Measurements from ENCODE around the gene MYBPC3. TPM values are rescaled to one million over a fixed set of nuclear protein-coding genes. Genes with fewer than 3 reads are reported as not detected.

Gene MYBPC3
- total and polyA plus RNA-seq, 7 donors, result 0.01 to 1.3 (median 0.44) TPM

DNA sequence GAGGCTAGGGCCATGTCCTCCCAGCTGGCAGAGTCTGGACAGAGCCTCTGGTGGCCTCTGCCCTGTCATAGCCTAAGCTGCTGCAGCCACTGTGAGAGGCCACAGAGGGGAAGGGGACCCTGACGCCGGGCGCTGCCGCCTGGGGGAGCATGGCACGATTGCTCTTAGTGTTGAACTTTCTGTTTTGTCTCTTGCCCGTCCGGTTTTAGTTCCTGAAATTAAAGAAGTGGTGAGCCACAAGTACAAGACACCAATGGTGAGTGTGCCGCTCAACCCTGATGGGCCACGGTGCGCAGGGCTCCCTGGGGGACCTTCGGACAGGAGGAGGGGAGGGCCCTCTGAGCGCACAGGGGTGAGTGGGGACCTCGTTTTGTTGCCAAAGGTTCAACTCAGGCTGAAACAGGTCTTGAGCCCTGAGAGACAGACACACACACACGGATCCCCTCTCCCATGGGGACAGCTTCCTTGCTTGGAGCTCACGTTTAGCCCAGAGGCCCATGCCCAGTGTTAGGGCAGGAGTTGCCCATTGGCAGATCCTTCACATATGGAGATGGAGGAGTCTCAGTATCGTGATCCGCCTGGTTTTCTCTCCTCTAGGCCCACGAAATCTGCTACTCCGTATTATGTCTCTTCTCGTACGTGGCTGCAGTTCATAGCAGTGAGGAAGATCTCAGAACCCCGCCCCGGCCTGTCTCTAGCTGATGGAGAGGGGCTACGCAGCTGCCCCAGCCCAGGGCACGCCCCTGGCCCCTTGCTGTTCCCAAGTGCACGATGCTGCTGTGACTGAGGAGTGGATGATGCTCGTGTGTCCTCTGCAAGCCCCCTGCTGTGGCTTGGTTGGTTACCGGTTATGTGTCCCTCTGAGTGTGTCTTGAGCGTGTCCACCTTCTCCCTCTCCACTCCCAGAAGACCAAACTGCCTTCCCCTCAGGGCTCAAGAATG lies 23.8 kb downstream of the MYBPC3 start:
- Histone ChIP-seq H3K9me3 (no peaks in the 10 kb centered on the region), H3K27me3 (ENCODE audit: insufficient read depth in 3 of 3, low read length in 2 of 3) (no peaks in the 10 kb centered on the region), H3K36me3 (ENCODE audit: insufficient read depth in 1 of 2, low read depth in 1 of 2) (peaks cover 0 to 3% of the 10 kb centered on the region in 2 donors), H3K4me3 (no peak overlapping the region), H3K27ac (no peak overlapping the region), H3K4me1 (peaks cover 36% of the 10 kb centered on the region)
- ATAC-seq (no peak), DNase-seq (no peak)
- WGBS, 3 donors, result 79 to 81% (median 80%) methylated on average over 29 of the region's 29 CpGs
- intact Hi-C loops (cut with DNase I), result no loop called here
- TF ChIP-seq, protein P1, sequence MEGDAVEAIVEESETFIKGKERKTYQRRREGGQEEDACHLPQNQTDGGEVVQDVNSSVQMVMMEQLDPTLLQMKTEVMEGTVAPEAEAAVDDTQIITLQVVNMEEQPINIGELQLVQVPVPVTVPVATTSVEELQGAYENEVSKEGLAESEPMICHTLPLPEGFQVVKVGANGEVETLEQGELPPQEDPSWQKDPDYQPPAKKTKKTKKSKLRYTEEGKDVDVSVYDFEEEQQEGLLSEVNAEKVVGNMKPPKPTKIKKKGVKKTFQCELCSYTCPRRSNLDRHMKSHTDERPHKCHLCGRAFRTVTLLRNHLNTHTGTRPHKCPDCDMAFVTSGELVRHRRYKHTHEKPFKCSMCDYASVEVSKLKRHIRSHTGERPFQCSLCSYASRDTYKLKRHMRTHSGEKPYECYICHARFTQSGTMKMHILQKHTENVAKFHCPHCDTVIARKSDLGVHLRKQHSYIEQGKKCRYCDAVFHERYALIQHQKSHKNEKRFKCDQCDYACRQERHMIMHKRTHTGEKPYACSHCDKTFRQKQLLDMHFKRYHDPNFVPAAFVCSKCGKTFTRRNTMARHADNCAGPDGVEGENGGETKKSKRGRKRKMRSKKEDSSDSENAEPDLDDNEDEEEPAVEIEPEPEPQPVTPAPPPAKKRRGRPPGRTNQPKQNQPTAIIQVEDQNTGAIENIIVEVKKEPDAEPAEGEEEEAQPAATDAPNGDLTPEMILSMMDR (IDR thresholded peaks at IDR 0.05), result no peak

GRCh38 chr11:47327949-47328348 lies 24.6 kb downstream of the MYBPC3 start:
- no peaks in the 10 kb centered on the region for H3K27me3 ChIP-seq (ENCODE audit: insufficient read depth in 3 of 3, low read length in 2 of 3)
- intact Hi-C loops (cut with DNase I), result loop anchor here in 1 of 2 donors (2.0 kb wide), 1 partner anchor 55 kb away; no protein-coding TSS in a partner anchor
- DNase-seq (no peak), ATAC-seq (no peak)
- no peak overlapping the region for H3K27ac ChIP-seq
- H3K36me3 ChIP-seq (ENCODE audit: insufficient read depth in 1 of 2, low read depth in 1 of 2), result peaks cover 0 to 3% of the 10 kb centered on the region in 2 donors
- no peak overlapping the region for H3K4me3 ChIP-seq
- WGBS, 3 donors, result 87 to 90% (median 87%) methylated on average over 5 of the region's 5 CpGs
- peaks cover 36% of the 10 kb centered on the region for H3K4me1 ChIP-seq
- no peaks in the 10 kb centered on the region for H3K9me3 ChIP-seq
- TF ChIP-seq, protein P1 (IDR thresholded peaks at IDR 0.05), result no peak

GRCh38 chr11:47327025-47327424 lies 25.5 kb downstream of the MYBPC3 start:
- Histone ChIP-seq H3K36me3 (ENCODE audit: insufficient read depth in 1 of 2, low read depth in 1 of 2) (peaks cover 0 to 3% of the 10 kb centered on the region in 2 donors), H3K27ac (no peak overlapping the region), H3K27me3 (ENCODE audit: insufficient read depth in 3 of 3, low read length in 2 of 3) (no peaks in the 10 kb centered on the region), H3K9me3 (no peaks in the 10 kb centered on the region), H3K4me1 (peaks cover 36% of the 10 kb centered on the region), H3K4me3 (no peak overlapping the region)
- 90 to 94% (median 91%) methylated on average over 12 to 13 of the region's 13 CpGs for WGBS, 3 donors
- DNase-seq, result no peak
- intact Hi-C loops (cut with DNase I), result loop anchor here in 1 of 2 donors (2.0 kb wide), 1 partner anchor 56 kb away; no protein-coding TSS in a partner anchor
- TF ChIP-seq, protein P1 (IDR thresholded peaks at IDR 0.05), result no peak
- ATAC-seq, result no peak

GRCh38 chr11:47326198-47326597 lies 26.3 kb downstream of the MYBPC3 start:
- ATAC-seq, result no peak
- peaks cover 0 to 6% of the 10 kb centered on the region in 2 donors for H3K36me3 ChIP-seq (ENCODE audit: insufficient read depth in 1 of 2, low read depth in 1 of 2)
- DNase-seq, result no peak
- H3K4me1 ChIP-seq, result peaks cover 29% of the 10 kb centered on the region
- WGBS, 3 donors, result 96 to 98% (median 97%) methylated on average over 12 of the region's 12 CpGs
- H3K27ac ChIP-seq, result no peak overlapping the region
- H3K27me3 ChIP-seq (ENCODE audit: insufficient read depth in 3 of 3, low read length in 2 of 3), result no peaks in the 10 kb centered on the region
- H3K9me3 ChIP-seq, result no peaks in the 10 kb centered on the region
- no peak overlapping the region for H3K4me3 ChIP-seq
- TF ChIP-seq, protein P1 (IDR thresholded peaks at IDR 0.05), result no peak
- intact Hi-C loops (cut with DNase I), result loop anchor here in 1 of 2 donors (2.0 kb wide), 1 partner anchor 57 kb away; no protein-coding TSS in a partner anchor
